KG1 (cell line): ENCODE measurements around the gene TCEAL1.
"Not testable (repeated sequence)": the region's sequence is repeated elsewhere in the genome, so short reads cannot be mapped to it uniquely, and the experiment has no call there.

Source experiments
- DNase-seq: peaks from one replicate; lab custom pipeline; 2025; lab: John Stamatoyannopoulos, UW

Gene TCEAL1

DNA sequence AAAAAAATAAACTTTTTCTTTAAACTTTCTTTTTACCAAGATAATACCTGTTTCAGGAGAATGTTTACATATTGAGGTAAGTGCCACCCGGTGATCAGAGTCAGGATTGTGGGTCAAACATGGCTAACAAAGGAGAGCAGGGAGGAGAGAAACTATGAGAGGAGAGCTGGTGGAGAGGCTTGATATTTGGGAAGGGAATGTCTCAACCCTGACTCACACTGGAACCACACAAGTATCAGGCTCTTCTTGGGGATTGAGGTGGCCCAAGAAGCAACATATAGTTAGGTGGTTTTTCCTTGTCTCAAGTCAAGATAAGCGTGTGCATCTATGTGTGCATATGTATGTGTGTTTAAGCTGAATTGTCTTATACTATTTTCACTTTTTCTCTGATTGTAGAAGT, 6.7 kb downstream of the TCEAL1 start:
- no peak for DNase-seq

DNA sequence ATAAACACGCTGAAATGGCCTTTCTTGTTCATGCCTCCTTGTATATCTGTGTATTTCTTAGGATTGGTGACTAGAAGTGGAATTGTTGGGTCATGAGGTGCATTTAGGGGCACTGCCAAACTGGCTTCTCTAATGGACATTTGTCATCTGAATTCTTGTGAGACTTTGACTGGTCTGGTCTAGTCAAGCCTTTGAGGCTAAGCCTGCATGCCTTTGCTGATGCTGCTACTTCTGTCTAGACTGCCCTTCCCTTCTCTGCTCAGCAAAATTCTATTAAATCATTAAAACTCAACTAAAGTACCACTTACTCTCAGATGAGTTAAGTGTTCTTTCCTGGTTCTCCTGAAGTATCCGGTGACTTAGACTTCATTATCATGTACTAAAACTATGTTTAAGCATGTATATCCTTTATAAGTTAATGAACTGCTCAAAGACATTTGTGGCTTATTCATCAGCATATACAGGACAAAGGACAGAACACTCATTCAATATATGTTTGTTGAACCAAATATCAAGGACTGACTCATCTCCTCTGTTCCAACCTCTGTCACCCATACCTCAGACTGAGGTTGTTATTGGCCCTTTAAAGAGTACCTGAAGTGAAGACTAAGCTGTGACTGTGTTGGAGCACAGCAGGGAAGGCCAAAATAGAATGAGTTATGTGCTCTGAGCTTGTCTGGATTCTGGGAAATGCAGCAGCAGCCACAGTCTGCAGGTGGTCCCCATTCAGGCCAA, 9.0 kb downstream of the TCEAL1 start:
- DNase-seq, result no peak

DNA sequence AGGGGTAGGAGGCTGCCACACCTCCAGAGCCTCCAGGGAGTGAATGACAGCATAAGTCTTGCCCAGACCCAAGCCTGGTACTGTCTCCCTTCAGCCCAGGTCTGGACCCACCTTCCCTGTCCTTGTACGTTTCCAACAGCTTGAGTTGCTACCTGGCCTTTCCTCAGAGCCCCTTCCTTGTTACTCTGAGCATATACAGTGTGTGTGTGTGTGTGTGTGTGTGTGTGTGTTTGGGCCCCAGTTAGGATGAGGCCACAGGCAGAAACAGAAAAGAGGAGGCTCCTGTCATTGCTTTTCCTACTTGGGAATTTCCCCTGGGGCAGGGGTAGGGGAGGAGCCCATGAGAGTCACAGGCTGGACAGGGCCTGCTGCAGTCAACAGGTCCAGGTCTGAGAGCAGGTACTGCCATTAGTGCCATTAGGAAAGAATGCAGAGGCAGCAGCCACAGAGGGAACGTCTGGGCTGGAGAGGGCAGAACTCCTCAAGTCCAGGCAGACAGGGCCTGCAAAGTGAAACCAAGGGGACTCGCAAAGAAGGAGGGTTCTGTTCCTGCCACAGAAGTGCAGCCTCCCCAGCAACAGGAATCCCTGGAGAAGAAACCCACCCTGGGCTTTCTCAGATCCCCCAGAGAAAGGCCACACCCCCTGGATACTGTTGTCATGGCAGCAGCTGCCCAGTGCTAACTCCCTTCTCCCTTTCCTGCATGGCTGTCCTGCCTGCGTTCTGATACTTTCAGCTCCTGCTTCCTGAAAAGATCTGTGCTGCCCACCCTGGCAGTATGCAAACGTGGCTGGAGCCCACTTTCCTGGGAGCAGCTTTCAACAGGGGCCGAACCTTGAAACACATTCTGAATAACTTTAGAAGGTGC, 9.9 kb downstream of the TCEAL1 start:
- not testable (repeated sequence) for DNase-seq

DNA sequence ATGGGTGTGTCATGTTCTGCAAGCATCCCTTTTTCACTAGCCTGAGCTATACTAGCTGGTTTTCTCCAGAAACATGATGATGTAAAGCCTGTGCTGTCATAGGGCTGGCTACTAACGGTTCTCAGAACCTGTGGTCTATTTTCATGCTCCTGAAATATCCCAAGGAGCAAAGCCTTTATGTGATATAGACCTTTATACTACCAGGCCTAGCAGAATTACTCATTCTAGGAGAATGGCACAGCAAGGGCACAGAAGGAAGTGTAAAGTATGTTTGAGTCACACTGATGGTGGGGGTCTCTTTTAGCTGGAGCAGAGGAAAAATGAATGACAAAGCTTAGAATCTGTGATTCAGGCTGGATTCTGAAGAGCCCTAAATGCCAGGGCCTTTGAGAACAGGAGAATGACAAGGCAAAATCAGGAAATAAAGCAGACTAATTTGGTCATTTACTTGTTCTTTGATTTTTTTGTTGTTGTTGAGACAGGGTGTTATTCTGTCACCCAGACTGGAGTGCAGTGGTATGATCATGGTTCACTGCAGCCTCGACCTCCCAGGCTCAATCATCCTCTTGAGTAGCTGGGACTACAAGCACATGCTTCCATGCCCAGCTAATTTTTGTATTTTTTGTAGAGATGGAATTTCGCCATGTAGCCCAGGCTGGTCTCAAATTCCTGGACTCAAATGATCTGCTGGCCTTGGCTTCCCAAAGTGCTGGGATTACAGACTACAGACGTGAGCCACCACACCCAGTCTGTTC, 11.8 kb downstream of the TCEAL1 start:
- no peak for DNase-seq

DNA sequence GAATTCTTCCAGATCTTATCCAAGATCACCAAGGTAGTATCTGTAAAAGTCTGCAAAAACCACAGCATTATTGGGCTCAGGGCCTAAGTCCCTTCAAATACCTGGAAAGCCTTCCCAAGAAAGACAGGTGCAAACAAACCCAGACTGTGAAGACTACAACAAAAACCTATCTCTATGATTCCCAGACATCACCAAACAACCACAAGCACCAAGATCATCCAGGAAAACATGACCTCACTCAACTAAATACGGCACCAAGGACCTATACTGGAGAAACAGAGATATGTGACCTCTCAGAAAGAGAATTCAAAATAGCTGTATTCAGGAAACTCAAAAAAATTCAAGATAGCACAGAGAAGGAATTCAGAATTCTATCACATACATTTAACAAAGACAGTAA, 15.3 kb downstream of the TCEAL1 start:
- DNase-seq, result no peak

DNA sequence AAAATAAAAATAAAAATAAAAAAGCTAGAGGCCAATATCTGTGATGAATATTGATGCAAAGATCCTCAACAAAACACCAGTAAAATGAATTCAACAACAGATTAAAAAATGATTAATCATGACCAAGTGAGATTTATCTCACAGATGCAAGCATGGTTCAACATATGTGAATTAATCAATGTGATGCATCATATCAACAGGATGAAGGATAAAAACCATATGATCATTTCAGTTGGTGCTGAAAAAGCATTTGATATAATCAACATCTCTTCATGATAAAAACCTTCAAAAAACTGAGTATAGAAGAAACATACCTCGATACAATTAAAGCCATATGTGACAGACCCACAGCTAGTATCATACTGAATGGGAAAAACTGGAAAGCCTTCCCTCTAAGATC, 18.9 kb downstream of the TCEAL1 start:
- DNase-seq, result no peak

DNA sequence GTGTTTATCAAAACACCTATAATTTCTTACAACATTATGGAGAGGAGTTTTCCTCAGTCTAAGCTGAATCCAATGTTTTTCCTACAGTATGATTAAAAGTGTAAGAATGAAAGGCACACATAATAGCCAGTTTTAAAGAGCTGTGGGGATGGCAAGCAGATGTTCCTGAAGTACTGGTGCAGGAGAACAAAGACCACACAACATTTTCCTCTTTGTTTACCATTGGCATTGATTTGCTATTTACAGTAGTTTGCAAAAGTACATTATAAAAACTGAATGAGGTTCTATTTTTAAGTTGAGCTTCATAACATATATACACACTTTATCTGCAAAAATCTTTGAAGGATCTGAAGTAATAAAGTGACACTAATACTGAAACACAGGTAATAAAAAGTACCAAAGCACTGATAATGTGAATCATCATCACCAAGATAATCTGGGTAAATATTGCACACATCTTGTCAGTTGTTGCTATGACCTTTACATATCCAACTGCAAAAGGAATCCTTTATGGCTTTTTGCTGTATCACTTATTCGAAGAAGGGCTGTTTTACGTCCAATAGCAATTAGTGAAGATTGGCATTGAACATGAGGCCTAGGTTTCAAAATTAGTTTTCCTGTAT, 22.5 kb downstream of the TCEAL1 start:
- no peak for DNase-seq

DNA sequence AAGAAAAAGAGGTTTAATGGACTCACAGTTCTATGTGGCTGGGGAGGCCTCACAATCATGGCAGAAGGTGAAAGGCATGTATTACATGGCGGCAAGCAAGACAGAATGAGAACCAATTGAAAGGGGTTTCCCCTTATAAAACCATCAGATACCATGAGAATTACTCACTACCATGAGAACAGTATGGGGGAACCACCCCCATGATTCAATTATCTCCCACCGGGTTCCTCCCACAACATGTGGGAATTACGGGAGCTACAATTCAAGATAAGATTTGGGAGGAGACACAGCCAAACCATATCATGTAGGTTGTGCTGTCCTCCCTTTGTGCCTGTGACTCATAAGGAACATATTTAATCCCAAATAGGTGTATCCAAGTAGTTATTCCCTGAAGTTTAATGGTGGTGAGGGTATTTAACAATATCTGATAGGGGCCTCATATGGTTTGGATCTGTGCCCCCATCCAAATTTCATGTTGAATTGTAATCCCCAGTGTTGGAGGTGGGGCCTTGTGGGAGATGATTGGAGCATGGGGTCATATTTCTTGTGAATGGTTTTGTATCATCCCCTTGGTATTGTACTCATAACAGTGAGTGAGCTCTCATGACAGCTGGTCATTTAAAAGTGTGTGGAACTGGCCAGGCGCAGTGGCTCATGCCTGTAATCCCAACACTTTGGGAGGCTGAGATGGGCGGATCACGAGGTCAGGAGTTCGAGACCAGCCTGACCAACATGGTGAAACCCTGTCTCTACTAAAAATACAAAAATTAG, 26.6 kb downstream of the TCEAL1 start:
- DNase-seq, result not testable (repeated sequence)

DNA sequence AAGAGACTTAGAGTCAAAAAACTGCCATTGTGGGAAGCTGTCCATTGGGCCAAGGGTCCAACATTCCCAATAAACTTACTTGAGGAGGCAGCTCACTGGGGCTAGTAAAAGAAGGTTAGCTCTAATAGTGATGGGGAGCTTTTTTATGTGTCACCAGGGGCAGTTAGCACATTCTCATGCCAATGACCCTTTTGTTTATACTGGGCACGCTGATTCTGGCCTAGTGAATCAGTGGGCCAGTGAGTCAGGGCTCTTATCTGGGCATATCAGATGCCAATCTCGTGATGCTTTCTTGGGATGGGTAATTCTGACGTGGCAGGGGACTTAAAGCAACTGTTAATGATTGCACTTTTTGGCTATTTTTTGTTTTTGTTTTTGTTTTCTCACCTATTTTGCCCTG, 27.8 kb downstream of the TCEAL1 start:
- DNase-seq, result no peak

DNA sequence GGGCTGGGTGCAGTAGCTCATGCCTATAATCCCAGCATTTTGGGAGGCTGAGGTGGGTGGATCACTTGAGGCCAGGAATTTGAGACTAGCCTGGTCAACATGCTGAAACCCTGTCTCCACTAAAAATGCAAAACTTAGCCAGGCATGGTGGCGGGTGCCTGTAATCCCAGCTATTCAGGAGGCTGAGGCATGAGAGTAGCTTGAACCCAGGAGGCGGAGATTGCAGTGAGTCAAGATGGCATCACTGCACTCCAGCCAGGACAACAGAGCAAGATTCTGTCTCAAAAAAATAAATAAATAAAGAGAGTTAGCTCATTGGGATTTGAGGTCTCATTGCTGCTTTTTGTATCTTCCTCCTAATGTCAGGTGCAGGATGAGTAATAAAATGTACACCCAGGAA, 28.3 kb downstream of the TCEAL1 start:
- DNase-seq, result not testable (repeated sequence)

DNA sequence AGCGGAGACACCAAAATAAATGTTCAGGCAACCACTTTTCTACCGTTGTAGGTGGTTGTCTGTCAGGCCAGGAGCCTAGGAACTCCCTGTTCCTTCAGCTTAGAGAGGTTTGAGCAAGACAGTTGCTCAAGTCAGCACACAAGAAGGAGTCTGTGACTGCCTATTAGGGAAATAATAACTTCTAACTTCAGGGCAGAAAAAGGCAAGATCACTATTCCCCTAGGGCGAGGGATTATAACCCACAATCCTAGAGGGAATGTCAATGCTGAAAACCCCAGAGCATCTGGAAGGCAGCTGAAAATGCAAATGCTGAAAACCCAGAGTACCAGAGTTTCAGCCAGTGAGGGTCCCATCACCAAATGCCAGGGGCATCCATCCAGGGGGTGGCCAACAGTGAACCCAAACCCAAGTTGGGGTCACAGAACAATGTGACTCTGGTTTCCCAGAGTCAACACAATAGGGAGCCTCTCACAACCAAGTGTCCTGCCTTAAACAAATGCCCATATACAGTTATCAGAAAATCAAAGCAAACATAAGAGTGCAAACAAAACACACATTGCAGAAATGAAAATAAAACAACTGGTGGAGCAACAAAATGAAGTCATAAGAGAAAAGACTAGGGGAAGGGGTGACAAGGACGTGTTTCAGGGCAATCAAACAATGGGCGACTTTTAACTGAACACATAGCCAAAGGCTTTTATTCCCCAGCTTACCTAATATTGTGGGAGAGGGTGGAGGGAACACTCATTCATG, 30.1 kb downstream of the TCEAL1 start:
- no peak for DNase-seq

DNA sequence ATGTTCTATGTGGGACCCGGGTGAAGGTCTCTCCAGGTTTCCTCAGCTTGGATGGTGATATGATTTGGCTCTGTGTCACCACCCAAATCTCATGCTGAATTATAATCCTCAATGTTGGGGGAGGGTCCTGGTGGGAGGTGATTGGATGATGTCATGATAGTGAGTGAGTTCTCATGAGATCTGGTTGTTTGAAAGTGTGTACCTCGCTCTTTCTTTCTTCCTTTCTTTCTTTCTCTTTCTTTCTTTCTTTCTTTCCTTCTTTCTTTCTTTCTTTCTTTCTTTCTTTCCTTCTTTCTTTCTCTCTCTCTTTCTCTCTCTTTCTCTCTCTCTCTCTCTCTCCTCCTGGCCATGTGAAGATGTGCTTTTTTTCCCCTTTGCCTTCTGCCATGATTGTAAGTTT, 30.7 kb downstream of the TCEAL1 start:
- not testable (repeated sequence) for DNase-seq

DNA sequence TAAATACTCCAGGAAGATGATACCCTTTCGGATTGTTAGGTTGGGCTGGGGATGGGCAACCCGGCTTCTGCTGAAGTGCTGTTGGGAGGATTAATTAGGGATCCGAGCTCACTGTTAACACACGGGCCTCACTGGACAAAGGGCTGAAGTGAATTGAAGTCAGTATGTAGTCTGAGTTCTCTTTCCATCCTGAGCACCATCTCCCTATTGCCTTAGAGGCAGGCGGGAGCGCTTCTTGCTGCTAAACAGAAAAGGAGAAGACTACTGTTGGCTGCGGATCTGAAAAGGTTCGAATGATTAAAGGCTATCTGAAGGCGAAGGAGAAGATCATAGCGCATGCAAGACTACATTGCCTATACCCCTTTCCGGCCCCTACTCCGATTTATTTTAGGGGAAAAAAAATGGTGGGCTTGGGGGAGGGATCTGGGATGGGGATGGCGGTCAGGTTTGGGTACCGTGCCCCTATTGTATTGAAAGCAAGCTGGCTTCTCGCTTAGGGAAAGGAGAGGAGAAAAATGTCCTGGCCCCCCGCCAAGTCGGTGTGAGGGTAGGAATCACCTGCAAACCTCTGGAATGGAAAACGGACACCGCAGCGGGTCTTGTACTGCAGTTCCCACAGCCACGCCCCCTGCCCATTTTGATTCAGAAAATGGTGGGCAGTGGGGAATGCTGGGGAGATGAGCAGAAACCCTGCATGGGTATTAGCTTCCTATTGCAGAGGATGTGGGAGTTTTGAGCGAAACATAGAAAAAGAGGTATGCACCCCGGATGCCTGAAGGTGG, 35.4 kb downstream of the TCEAL1 start:
- DNase-seq, result no peak

DNA sequence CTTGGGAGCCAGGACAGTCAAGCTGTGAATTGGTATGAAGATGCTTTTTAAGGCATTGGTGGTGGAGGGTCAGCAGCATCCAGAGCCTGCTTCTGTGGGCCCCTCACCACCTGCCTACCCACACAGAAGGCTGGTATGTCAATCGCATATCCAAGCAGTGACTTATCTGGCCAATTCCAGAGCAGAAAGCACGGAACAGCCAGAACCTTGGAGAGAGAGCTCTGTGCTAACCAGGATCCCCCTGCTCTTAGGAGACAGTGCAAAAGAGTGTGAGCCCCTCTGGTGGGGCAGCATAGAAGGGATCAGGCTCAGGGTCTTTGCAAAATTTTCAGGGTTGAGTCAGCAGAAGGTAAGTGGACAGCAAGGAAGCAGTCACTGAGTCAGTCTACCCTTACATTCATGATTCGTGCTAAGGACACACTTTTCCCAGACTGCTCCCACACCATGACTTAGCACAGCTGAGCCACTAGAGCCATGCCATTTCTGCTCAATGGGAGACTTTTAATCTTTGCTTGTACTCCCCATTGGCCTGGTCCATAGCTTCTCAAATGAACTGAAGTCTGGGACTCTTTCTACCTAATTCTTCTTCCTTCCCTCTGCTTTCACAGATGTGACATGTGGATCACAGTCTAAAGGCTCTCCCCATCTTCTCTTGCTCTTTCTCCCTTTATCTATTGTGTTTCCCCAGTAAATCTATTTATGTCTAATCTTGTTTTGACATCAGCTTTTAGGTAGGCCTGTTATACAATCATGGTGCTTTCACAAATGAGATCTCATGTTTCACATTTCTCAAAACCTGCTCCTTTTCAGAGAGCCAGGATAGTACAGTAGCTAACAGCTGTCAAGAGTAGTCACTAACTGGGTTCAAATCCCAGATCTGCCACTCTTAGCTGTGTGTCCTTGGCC, 37.7 kb downstream of the TCEAL1 start:
- no peak for DNase-seq

DNA sequence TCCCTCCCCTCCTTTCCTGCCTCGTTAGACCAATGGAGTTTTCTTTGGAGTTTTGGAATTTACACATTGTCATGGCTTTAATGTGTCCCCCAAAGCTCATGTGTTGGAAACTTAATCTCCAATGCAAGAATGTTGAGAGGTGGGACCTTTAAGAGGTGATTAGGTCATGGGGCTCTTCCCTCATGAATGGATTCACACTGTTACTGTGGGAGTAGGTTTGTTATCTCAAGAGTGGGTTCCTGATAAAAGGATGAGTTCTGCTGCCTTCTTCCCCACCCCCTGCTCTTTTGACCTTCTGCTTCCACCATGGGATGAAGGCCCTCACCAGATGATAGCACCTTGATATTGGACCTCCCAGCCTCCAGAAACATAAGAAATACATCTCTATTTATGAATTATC, 41.0 kb downstream of the TCEAL1 start:
- DNase-seq, result no peak

DNA sequence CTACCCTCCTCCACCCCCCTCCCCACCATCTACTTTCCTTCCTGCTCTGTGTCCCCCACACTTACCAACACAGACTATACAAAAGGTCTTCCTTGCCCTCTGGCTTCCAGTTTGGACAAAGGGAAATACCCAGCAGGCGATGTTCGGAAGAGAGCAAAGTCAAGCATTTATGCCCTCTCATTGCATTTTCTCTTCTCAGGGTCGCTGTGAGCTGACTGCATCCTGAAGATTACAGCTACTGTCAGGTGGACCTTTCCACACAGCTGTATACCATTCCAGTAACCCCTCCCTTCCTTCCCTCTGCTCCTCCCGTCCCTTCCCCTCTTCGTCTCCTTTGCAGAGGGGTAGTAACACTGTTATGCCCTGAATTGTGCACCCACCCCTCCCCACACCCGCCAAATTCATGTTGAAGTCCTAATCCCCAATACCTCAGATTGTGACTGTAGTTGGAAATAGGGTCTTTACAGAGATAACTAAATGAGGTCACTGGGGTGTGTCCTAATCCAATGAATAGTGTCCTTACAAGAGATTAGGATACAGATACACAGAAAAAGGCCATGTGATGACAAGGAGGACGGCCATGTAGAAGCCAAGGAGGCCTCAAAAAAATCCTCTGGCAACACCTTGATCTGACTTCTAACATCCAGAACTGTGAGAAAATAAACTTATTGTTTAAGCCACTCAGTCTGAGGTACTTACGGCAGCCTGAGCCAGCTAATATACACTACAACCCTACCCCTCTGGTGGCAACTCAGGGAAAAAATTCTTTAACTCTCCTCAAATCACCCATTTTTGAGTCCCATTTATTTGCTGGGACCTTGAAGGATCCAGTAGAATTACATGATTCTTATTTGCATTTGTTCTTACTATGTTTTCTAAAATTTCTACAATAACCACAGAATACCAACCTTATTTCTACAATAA, 46.0 kb downstream of the TCEAL1 start:
- DNase-seq, result no peak

DNA sequence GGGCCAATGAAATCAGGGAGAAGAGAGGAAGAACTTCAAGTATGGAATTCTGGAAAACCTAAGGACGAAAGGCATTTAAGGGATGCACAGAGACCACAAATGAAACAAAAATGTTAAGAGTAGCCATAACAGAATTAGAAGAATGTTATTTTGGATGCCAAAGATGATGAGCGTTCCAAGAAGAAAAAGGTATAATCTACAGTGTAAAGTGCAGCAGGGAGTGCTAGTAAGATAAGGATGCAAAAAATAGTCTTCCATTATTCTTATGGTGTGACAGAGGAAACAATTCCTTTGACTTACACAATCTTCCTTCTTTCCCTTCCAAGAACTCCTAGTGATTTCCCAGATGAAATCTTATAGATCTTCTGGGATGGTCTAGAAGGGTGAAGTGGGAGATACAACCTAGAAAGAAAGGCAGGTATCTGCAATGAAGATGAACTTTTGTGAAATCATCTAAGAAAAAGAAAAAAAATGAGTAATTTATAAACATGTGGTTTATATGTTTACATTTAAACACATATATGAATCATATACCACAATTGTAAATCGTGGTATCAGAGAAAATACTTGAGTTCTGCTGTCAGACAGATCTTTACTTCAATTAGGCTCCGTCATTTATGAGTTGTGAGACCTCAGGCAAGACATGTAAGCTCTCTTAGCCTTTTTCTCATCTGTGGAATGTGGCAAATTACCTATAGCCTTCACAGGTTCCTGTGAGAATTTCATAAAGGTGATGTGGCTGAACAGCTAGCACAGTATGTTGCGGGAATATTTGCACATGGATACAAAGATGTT, 49.6 kb downstream of the TCEAL1 start:
- no peak for DNase-seq
